Ovary (tissue), 3 donors: Measurements from ENCODE around the gene DPM1.

Source experiments
- EP300 ChIP-seq: sonication (generic); formaldehyde crosslinking; IDR thresholded peaks from one replicate; pipeline ENCODE4 v1.6.1; 2017; ENCODE audit warnings: antibody characterized with exemption
- POLR2A ChIP-seq: fragments of 450-650 bp; IDR thresholded peaks from one replicate; pipeline ENCODE4 v1.6.1; 2017; ENCODE audit warnings: antibody characterized with exemption, mild to moderate bottlenecking, moderate library complexity
- TF ChIP-seq, protein P1 (sequence below), 3 donors: fragments of 450-650 bp in 2 of 3; fragments of 200-600 bp in 1 of 3; IDR thresholded peaks; one replicate each; pipeline versions ENCODE4 v1.5.1 to v1.8.0; 2016 to 2022; ENCODE audit warnings: antibody characterized with exemption in 3 of 3, mild to moderate bottlenecking in 1 of 3
- donor health status: DM: no; HTN: no; CAD: no.

- TF ChIP-seq, protein P1, sequence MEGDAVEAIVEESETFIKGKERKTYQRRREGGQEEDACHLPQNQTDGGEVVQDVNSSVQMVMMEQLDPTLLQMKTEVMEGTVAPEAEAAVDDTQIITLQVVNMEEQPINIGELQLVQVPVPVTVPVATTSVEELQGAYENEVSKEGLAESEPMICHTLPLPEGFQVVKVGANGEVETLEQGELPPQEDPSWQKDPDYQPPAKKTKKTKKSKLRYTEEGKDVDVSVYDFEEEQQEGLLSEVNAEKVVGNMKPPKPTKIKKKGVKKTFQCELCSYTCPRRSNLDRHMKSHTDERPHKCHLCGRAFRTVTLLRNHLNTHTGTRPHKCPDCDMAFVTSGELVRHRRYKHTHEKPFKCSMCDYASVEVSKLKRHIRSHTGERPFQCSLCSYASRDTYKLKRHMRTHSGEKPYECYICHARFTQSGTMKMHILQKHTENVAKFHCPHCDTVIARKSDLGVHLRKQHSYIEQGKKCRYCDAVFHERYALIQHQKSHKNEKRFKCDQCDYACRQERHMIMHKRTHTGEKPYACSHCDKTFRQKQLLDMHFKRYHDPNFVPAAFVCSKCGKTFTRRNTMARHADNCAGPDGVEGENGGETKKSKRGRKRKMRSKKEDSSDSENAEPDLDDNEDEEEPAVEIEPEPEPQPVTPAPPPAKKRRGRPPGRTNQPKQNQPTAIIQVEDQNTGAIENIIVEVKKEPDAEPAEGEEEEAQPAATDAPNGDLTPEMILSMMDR (IDR thresholded peaks at IDR 0.05) = no peak
- TF ChIP-seq EP300 = no peak
- no peak for TF ChIP-seq POLR2A
These were observed 1.1 kb downstream of the DPM1 start for GRCh38 chr20:50957276-50957675.
